HL-60 (cell line): ENCODE measurements around the gene GRM8.

Experiments used
- DNase-seq, 2 experiments: peaks; one replicate each; pipeline ENCODE4 v3.0.0-alpha.2; 2010 to 2020; ENCODE audit warnings: low read depth in 1 of 2, low spot score in 1 of 2
- H3K27ac ChIP-seq: fragments of 250-450 bp; sonication (Bioruptor Pico); replicated peaks from 2 replicates; pipeline ENCODE4 v1.5.1; 2020; ENCODE audit warnings: mild to moderate bottlenecking, moderate library complexity
- H3K27me3 ChIP-seq: fragments of 250-450 bp; sonication (Bioruptor Pico); 2 replicates; pipeline ENCODE4 v1.5.1; 2021; ENCODE audit warnings: mild to moderate bottlenecking, moderate library complexity; ENCODE audit not compliant: insufficient read depth, poor library complexity, severe bottlenecking
- H3K4me3 ChIP-seq: replicated peaks from 2 replicates; pipeline ENCODE4 v1.5.1; 2011; ENCODE audit warnings: mild to moderate bottlenecking, control low read depth, low read length; ENCODE audit not compliant: insufficient read depth
- CTCF ChIP-seq: IDR thresholded peaks from one replicate; pipeline ENCODE4 v1.5.1; 2011; ENCODE audit warnings: low read length, control low read depth, inconsistent platforms; ENCODE audit not compliant: insufficient read depth
- GABPA ChIP-seq: IDR thresholded peaks from 2 replicates; pipeline ENCODE4 v1.6.1; 2012; ENCODE audit warnings: low read depth
- POLR2AphosphoS5 ChIP-seq: IDR thresholded peaks from 2 replicates; pipeline ENCODE4 v1.6.1; 2012; ENCODE audit warnings: low read depth
- REST ChIP-seq: IDR thresholded peaks from 2 replicates; pipeline ENCODE4 v1.6.1; 2012; ENCODE audit warnings: low read depth; ENCODE audit not compliant: insufficient replicate concordance
- SPI1 ChIP-seq: IDR thresholded peaks from 2 replicates; pipeline ENCODE4 v1.6.1; 2012; ENCODE audit warnings: low read depth, mild to moderate bottlenecking, borderline replicate concordance

Gene GRM8

GRCh38 chr7:126791306-126791705, 461.4 kb downstream of the GRM8 start:
- DNase-seq: no peak
- TF ChIP-seq SPI1 (no peak), POLR2AphosphoS5 (no peak), CTCF (no peak), REST (no peak), GABPA (no peak)
- H3K27me3 ChIP-seq: peaks cover 5% of the 10 kb centered on the region
- H3K27ac ChIP-seq: no peak overlapping the region
- no peak overlapping the region for H3K4me3 ChIP-seq

GRCh38 chr7:126790763-126791162, 462.0 kb downstream of the GRM8 start:
- Histone ChIP-seq H3K27ac (no peak overlapping the region), H3K4me3 (no peak overlapping the region), H3K27me3 (peaks cover 5% of the 10 kb centered on the region)
- DNase-seq: no peak
- TF ChIP-seq CTCF (no peak), GABPA (no peak), POLR2AphosphoS5 (no peak), SPI1 (no peak), REST (no peak)

- no peak for TF ChIP-seq CTCF
- no peak for TF ChIP-seq POLR2AphosphoS5
- no peaks in the 10 kb centered on the region for H3K27me3 ChIP-seq
- H3K27ac ChIP-seq: no peak overlapping the region
- H3K4me3 ChIP-seq: no peak overlapping the region
- DNase-seq: no peak
Measured at GRCh38 chr7:126783613-126784012, 469.1 kb downstream of the GRM8 start.

GRCh38 chr7:126780993-126781392, 471.7 kb downstream of the GRM8 start:
- no peak overlapping the region for H3K27ac ChIP-seq
- DNase-seq: no peak
- H3K4me3 ChIP-seq: no peak overlapping the region
- TF ChIP-seq SPI1 (no peak), REST (no peak), GABPA (no peak), POLR2AphosphoS5 (no peak), CTCF (no peak)
- no peaks in the 10 kb centered on the region for H3K27me3 ChIP-seq
